GM12878 (cell line): ENCODE data around the gene ZNF570. TPM values are rescaled to one million over a fixed set of nuclear protein-coding genes. Genes with fewer than 3 reads are reported as not detected.

Source experiments
- CBX5 ChIP-seq: sonication (generic); IDR thresholded peaks from 2 replicates; pipeline ENCODE4 v1.6.1; 2016; ENCODE audit warnings: low read depth, moderate library complexity, mild to moderate bottlenecking, inconsistent platforms
- CHD2 ChIP-seq: IDR thresholded peaks from 2 replicates; pipeline ENCODE4 v1.6.1; 2011; ENCODE audit warnings: low read depth, low read length, improper control_type of control experiment, borderline replicate concordance
- ELK1 ChIP-seq: IDR thresholded peaks from 2 replicates; pipeline ENCODE4 v1.6.1; 2012; ENCODE audit warnings: low read depth, low read length, improper control_type of control experiment
- GATAD2B ChIP-seq: fragments of 450-650 bp; conservative IDR thresholded peaks from 2 replicates; pipeline ENCODE4 v1.6.1; 2017; ENCODE audit warnings: low read depth, mild to moderate bottlenecking, moderate library complexity
- HDGF ChIP-seq: fragments of 450-650 bp; IDR thresholded peaks from 2 replicates; pipeline ENCODE4 v1.6.1; 2016; ENCODE audit warnings: antibody characterized with exemption
- IRF4 ChIP-seq: IDR thresholded peaks from 2 replicates; pipeline ENCODE4 v1.6.1; 2011; ENCODE audit warnings: low read depth, low read length
- KAT2A ChIP-seq: conservative IDR thresholded peaks from 2 replicates; pipeline ENCODE4 v1.6.1; 2011; ENCODE audit warnings: low read depth, low read length; ENCODE audit not compliant: control insufficient read depth
- MEF2B ChIP-seq: fragments of 450-650 bp; IDR thresholded peaks from 2 replicates; pipeline ENCODE4 v1.6.1; 2018; ENCODE audit warnings: mild to moderate bottlenecking, moderate library complexity; ENCODE audit not compliant: partially characterized antibody, poor library complexity, severe bottlenecking
- NFIC ChIP-seq: IDR thresholded peaks from 2 replicates; pipeline ENCODE4 v1.6.1; 2012; ENCODE audit warnings: low read depth, mild to moderate bottlenecking, inconsistent platforms, low read length, moderate library complexity
- NR2C1 ChIP-seq: fragments of 450-650 bp; IDR thresholded peaks from 2 replicates; pipeline ENCODE4 v1.6.1; 2017; ENCODE audit warnings: antibody characterized with exemption, mild to moderate bottlenecking, moderate library complexity
- PBX3 ChIP-seq: IDR thresholded peaks from 2 replicates; pipeline ENCODE4 v1.6.1; 2011; ENCODE audit warnings: mild to moderate bottlenecking, low read depth, low read length, moderate library complexity; ENCODE audit not compliant: insufficient replicate concordance
- POLR2AphosphoS2 ChIP-seq: IDR thresholded peaks from 2 replicates; pipeline ENCODE4 v1.6.1; 2011; ENCODE audit warnings: low read depth, mild to moderate bottlenecking, low read length, improper control_type of control experiment, moderate library complexity
- RUNX3 ChIP-seq: IDR thresholded peaks from 2 replicates; pipeline ENCODE4 v1.6.1; 2012; ENCODE audit warnings: low read length, inconsistent platforms
- SIN3A ChIP-seq: IDR thresholded peaks from 2 replicates; pipeline ENCODE4 v1.6.1; 2012; ENCODE audit warnings: low read depth, low read length, improper control_type of control experiment
- SP1 ChIP-seq: IDR thresholded peaks from one replicate; pipeline ENCODE4 v1.6.1; 2011; ENCODE audit warnings: low read depth, low read length
- SPI1 ChIP-seq: IDR thresholded peaks from 2 replicates; pipeline ENCODE4 v1.6.1; 2011; ENCODE audit warnings: low read depth, mild to moderate bottlenecking, low read length, moderate library complexity, borderline replicate concordance; ENCODE audit not compliant: insufficient read depth
- SREBF1 ChIP-seq: IDR thresholded peaks from 2 replicates; pipeline ENCODE4 v1.6.1; 2012; ENCODE audit warnings: mild to moderate bottlenecking, low read length
- ZBTB4 ChIP-seq: fragments of 450-650 bp; formaldehyde crosslinking; IDR thresholded peaks from 2 replicates; pipeline ENCODE4 v1.4.0; 2022; ENCODE audit warnings: mild to moderate bottlenecking, moderate library complexity
- ZNF217 ChIP-seq: fragments of 450-650 bp; IDR thresholded peaks from 2 replicates; pipeline ENCODE4 v1.6.1; 2017; ENCODE audit warnings: antibody characterized with exemption, mild to moderate bottlenecking
- ZNF687 ChIP-seq: fragments of 450-650 bp; IDR thresholded peaks from 2 replicates; pipeline ENCODE4 v1.6.1; 2017; ENCODE audit warnings: mild to moderate bottlenecking, moderate library complexity
- polyA plus RNA-seq, 11 experiments: library from polyadenylated mRNA; depleted of rRNA in 4 of 11; unstranded in 6 of 11; stranded (reverse) in 5 of 11; fragments of >200 nt; fragmentation: Nextera tagmentation in 4 of 11; fragmentation: Illumina TruSeq in 1 of 11; extraction: Ambion mirVana in 4 of 11; extraction: Trizol in 1 of 11; gene quantifications; 1 replicate in 1 of 11; 2 replicates in 10 of 11; pipeline versions ENCODE4 v1.2.1 to v1.2.3, GENCODE V29; 2011 to 2016; ENCODE audit warnings: inconsistent platforms in 2 of 11, missing spikeins in 2 of 11, low read depth in 1 of 11
- total RNA-seq, 4 experiments: library from RNA; depleted of rRNA in 3 of 4; stranded (reverse); fragments of >200 nt in 3 of 4; fragmentation: Illumina TruSeq in 1 of 4; extraction: Trizol in 1 of 4; gene quantifications; 2 replicates each; pipeline versions ENCODE4 v1.2.1 to v1.2.3, GENCODE V29; 2013 to 2021

ZNF570 gene
- total and polyA plus RNA-seq, 10 of the 15 experiments (the other 5 are each of a cell fraction or from before 2014, with no cell fraction given): 0.25 to 3.6 (median 1.7) TPM

- TF ChIP-seq PBX3 (no peak), ZNF217 (no peak), KAT2A (no peak), SREBF1 (peak; percentile 68; the same call in 1 of the 2 replicates), GATAD2B (0 out of 2 replicates have a peak, but pooled peaks have one; percentile 44), MEF2B (peak; percentile 35), SP1 (no peak), CBX5 (peak; percentile 79), RUNX3 (peak; percentile 5; the same call in 1 of the 2 replicates), ELK1 (peak; percentile 60), ZNF687 (0 out of 2 replicates have a peak, but pooled peaks have one; percentile 50), SIN3A (peak; percentile 79; the same call in 1 of the 2 replicates), NFIC (no peak), POLR2AphosphoS2 (peak; percentile 70; the same call in 1 of the 2 replicates), NR2C1 (peak; percentile 86), HDGF (no peak), CHD2 (peak; percentile 82), ZBTB4 (no peak), IRF4 (no peak), SPI1 (peak; percentile 8; the same call in 1 of the 2 replicates)
Measured at GRCh38 chr19:37468961-37469777, at the start of gene ZNF570 (continued).
